ENCODE results near the gene COPRS.
"Not testable (repeated sequence)": the region's sequence is repeated elsewhere in the genome, so short reads cannot be mapped to it uniquely, and the experiment has no call there.

Gene COPRS

GRCh38 chr17:31843070-31843745 lies 15.8 kb downstream of the COPRS start:
- no peak for DNase-seq

GRCh38 chr17:31842195-31843069 lies 16.6 kb downstream of the COPRS start:
- DNase-seq = peak; percentile 79

- DNase-seq = no peak
Measured at GRCh38 chr17:31841850-31842194, 17.2 kb downstream of the COPRS start.

GRCh38 chr17:31838636-31839225 lies 20.3 kb downstream of the COPRS start:
- DNase-seq = no peak

- no peak for DNase-seq
Measured at GRCh38 chr17:31835984-31836383, 23.1 kb downstream of the COPRS start.

- DNase-seq = no peak
Measured at GRCh38 chr17:31834448-31834847, 24.6 kb downstream of the COPRS start.

- no peak for DNase-seq
Measured at GRCh38 chr17:31832746-31833145, 26.3 kb downstream of the COPRS start.

- no peak for DNase-seq
Measured at GRCh38 chr17:31830971-31831858, 27.8 kb downstream of the COPRS start.

GRCh38 chr17:31829649-31830048 lies 29.4 kb downstream of the COPRS start:
- DNase-seq = no peak

- DNase-seq = not testable (repeated sequence)
Measured at GRCh38 chr17:31828955-31829354, 30.1 kb downstream of the COPRS start.

GRCh38 chr17:31825961-31826691 lies 32.9 kb downstream of the COPRS start:
- no peak for DNase-seq

- DNase-seq = no peak
Measured at GRCh38 chr17:31824766-31825360, 34.2 kb downstream of the COPRS start.

- DNase-seq = no peak
Measured at GRCh38 chr17:31823014-31823413, 36.0 kb downstream of the COPRS start.

- no peak for DNase-seq
Measured at GRCh38 chr17:31820691-31821435, 38.2 kb downstream of the COPRS start.

GRCh38 chr17:31819578-31819977 lies 39.5 kb downstream of the COPRS start:
- no peak for DNase-seq

- DNase-seq = not testable (repeated sequence)
Measured at GRCh38 chr17:31818863-31819262, 40.2 kb downstream of the COPRS start.

- no peak for DNase-seq
Measured at GRCh38 chr17:31815212-31815730, 43.8 kb downstream of the COPRS start.

- DNase-seq = no peak
Measured at GRCh38 chr17:31811101-31811500, 47.9 kb downstream of the COPRS start.

GRCh38 chr17:31809876-31810275 lies 49.2 kb downstream of the COPRS start:
- DNase-seq = not testable (repeated sequence)

GRCh38 chr17:31808521-31809050 lies 50.5 kb downstream of the COPRS start:
- DNase-seq = no peak
